Stimulated activated CD8-positive, alpha-beta memory T cell treated with anti-CD3 and anti-CD28 coated beads, Interleukin-12 subunit alpha, Interleukin-12 subunit beta, amount 100 ng/mL, for 24 hours (primary cell): ENCODE measurements around the gene WDR36.
"Not testable (repeated sequence)": the region's sequence is repeated elsewhere in the genome, so short reads cannot be mapped to it uniquely, and the experiment has no call there.

Experiments used
- DNase-seq: peaks from one replicate; pipeline ENCODE4 v3.0.0-alpha.2; 2020; ENCODE audit errors: extremely low read depth

Gene WDR36

DNA sequence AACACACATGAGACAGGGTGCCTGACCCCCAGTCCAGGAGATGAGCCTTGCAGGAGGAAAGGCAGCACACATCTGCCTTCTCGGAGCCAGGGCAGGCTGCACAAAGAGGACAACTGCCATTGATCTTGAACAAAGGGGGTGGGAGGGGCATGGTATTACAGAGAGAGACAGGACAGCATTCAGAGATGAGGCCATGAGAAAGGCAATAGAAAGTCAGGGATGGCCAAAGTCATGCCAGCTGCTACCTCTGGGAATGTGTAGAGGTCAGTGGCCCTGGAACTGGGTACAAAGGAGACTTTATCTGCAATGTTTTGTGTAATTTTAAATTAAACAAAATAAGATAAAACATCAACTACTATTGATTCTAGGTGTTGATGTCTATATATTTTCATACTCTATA lies 43.2 kb downstream of the WDR36 start:
- DNase-seq, result no peak

DNA sequence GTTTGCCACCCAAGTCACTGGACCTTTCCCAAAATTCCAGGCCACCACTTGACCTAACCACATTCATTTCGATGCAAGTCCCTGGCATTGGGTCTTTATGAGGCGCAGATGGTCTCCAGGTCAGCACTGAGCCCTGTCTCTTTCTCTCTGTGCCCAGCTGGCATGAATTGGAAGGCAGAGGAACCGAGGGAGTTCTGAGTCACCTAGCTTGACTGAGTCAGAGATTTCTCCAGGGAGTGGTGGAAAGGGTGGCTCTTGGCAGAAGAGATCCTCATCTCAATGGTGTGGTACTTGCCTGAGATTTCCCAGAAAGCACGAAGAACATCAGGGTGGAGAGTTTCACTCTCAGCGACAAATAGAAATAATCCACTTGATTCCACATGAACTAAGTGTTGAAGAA lies 43.8 kb downstream of the WDR36 start:
- DNase-seq, result no peak

DNA sequence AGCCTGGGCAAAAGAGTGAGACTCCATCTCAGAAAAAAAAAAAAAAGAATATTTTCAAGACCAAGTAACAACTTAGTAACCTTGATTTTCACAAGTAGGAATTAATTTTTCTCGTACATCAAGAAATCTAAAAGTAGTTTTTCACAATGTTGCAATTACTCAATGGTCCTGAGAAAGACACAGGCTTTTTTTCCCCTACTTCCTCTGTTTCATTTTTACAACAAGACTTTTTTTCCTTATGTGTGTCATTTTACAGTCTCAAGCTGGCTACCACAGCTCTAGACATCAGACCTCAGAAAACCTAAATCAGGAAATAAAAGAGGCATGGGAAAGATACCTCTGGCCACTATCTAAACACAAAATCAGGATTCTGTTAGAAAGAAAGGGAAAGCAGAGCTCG lies 45.9 kb downstream of the WDR36 start:
- no peak for DNase-seq

DNA sequence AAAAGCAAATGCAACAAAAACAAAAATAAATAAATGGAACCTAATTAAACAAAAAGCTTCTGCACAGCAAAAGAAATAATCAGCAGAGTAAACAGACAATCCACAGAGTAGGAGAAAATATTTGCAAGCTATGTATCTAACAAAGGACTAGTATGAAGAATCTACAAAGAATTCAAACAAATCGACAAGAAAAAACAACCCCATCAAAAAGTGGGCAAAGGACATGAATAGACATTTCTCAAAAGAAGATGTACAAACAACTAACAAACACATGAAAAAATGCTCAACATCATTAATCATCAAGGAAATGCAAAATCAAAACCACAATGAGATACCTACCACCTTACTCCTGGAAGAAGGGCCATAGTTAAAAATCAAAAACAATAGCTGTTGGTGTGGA lies 49.3 kb downstream of the WDR36 start:
- DNase-seq, result not testable (repeated sequence)

DNA sequence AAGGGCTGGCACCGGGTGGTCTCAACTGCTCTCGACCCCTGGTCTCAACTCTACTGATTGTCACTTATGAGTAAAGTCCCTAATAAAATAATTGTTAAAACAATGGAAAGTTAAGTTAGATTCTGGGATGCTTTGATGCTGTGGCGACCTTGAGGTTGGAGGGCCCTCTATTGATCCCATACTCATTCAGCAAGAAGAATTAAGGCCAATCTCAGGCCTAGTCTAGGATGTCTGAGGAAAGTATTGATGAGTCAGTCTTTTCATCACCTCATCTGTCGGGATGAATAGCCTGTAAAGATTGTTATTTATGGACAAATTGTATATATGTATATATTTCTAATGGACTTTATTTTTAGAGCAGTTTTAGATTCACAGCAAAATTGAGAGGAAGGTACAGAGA lies 50.8 kb downstream of the WDR36 start:
- no peak for DNase-seq

DNA sequence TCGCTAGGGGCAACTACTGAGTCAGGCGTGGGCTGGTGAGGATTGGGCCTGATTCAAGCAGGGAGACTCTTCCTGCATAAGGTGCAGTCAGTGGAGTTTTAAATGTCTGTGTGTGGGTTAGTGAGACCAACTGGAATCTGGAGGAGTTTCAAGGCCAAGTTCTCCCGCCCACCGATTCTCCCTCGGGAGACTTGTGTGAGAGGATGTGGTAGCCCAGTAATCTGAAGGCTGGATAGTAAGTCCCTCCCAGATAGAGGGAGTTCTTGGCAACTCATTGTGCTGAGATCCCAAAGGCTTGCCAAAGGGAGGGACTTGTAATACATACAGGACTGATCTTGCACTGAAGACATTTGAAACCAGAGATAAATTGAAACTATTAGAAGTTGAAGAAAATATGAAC lies 51.8 kb downstream of the WDR36 start:
- DNase-seq, result no peak

DNA sequence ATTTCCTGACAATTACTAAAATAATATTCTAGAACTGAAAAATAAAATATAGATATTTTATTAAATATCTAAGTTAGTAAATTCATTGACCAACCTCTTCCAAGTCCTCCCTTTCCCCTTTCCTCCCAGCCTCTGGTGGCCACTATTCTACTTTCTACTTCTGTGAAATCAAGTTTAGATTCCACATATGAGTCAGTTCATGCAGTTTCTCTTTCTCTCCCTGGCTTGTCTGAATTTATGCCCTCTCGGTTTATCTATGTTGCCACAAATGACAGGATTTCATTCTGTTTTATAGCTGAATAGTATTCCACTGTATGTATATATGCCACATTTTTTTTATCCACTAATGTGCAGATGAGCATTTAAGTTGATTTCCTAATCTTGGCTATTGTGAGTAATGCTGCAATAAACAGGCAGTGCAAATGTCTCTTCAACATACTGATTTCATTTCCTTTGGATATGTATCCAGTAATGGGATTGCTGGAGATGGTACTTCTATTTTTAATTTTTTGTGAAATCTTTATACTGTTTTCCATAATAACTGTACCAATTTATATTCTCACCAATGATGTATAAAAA lies 52.3 kb downstream of the WDR36 start:
- no peak for DNase-seq

DNA sequence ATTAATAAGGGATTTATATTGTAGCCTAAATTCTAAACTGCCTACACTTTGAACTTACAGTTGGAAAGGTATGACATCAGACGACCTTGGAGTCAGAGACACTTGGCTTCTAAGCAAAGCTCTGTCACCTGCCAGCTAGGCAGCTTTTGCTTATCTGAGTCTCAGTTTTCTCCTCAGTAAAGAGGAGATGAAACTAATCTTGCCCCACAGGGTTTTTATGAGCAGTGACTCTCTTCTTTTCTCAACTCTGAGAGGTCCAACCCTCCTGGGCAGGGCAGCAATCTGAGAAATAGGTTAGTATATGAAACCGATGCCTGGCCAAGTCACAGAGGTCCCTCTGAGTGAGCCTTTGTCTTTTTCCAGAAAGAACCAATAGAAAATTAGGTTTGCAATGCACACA lies 53.9 kb downstream of the WDR36 start:
- no peak for DNase-seq

DNA sequence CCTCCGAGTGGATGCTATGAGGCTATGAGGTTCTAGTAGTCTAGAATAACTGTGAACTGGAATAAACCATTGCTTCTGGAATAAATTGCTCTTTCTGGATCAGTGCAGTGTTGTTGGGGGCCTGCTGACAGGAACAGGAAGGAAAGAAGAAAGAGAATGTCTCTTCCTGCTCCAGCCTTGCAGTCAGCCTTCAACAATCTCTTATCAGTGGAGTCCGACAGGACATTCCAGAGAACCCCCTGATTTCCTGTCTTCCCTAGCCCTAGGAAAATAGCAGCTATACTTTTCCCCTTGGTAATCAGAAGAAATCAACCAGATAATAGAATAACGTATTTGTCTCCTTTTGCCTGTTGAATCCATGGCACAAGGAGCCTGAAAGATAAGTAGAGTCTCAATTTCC lies 55.4 kb downstream of the WDR36 start:
- DNase-seq, result no peak

DNA sequence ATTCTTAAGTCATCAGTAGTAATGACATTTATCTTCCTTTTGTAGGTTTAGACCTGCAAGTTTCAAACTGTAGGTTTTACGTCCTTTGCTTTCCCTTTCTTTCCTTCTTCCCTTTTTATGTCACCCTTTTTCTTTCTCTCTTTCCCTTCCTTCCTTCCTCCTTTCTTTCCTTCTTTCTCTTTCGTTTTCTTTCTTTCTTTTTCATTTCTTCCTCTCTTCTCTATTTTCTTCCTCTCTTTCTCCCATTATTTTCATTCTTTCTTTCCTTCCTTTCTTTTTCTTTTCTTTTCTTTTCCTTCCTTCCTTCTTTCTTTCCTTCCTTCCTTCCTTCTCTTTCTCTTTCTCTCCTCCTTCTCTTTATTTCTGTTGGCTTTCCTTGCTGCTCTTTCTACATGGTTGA lies 59.9 kb downstream of the WDR36 start:
- no peak for DNase-seq

DNA sequence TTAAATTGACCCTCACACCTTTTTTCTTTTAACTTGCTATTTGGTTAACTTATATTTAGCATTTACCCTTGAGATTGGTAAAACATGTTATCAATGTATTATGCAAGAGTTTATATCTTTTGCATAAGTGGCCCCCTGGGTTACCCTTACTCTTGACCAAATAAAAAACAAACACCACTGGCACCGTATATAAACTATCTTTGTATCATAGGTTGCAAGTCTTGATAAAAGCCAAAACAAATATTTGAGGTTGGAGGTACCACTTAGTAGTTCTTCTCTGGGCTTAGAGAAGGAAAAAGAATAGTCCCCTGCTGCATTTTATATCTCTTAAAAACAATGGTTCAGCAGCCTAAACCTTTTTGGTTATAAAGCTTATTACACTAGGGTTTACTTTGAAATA lies 61.3 kb downstream of the WDR36 start:
- DNase-seq, result no peak

DNA sequence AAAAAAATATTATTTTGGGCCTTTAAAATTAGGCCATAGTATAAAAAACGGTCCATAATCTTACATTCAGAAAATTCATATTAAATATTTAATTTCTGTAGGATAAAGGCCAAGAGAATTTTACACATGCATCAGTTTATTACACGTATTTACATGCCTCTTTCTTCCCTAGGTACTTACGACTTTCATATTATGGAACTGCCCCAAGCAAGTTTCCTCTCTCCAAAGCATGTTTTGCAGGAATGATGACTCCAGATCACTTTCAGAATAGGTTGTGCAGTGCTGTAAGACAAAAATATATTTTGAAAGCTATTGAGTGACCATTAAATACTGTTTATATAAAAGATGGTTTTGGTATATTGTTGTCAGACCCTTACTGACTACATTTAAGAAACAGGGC lies 61.8 kb downstream of the WDR36 start:
- DNase-seq, result no peak

DNA sequence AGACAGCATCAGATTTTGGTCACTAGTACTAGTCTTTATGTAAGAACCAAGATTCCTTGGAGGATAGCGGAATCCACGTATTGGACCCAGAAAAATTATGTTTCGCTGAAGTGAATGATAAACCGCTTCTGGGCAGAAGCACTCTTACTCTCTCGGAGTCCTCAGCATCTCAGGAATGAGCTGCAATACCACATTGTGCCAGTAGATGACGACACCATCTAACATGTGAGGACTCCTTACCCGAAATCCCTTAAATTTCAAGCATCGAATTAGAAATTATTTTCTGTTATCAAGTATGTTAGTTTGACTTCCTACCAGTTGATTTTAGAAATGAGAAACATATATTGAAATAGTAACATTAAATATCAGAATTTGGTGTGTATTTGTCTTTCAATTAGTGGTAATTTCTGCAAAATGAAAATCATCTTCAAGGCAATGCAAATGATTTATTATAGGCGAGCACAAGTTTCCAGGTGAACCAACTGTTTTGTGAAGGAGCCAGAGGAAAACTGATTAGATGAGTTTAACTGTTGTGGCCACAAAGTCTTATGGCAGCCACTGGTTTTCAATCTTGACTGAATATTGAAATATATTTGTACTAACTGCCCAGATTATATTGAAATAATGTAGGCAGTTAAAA lies 66.1 kb downstream of the WDR36 start:
- DNase-seq, result peak; percentile 34

DNA sequence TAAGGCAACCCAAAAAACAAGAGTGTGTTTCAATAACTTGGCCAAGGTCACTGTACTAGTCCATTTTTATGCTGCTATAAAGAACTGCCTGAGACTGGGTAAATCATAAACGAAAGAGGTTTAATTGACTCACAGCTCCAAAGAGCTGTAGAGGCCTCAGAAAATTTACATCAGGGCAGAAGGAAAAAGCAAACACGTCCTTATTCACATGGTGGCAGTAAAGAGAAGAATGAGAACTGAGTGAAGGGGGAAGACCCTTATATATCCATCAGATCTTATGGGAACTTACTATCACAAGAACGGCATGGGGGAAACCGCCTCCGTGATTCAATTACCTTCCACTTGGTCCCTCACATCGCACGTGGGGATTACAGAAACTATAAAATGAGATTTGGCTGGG lies 67.7 kb downstream of the WDR36 start:
- DNase-seq, result no peak

DNA sequence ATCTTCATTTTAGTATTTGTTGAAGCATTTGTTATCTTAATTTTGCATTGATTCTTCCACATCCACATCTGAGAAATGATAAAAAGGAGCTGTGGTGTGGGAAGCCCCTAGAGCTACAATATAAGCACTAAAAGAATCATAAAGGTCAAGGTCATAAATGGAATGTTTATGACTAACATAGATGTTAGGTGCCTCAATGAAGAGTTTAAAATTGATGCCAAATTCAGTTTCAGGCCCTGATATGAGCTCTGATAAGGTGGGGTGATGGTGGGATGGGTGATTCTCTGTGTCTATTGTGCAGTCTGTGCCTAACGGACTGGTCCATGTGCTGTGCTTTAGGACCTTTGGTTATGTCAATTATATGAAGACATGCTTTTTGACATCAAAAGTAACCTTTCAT lies 70.9 kb downstream of the WDR36 start:
- no peak for DNase-seq

DNA sequence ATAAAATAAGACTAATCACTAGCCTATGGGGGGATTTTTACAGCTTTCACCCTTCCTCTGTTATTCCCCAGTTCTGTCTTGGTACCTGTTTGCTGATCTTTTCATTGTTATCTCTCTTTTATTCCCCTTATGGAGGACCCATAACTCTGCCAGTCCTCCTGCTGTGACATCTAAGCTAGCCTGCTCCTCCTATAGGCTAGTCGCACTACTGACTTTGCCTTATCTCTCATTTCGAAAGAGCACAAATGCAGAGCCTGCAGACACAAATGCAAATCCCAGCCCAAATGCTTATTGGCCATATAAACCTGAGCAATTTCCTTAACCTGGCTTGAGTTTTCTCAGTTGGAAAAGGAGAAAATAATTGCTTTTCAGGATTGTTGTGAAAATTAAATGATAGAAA lies 72.9 kb downstream of the WDR36 start:
- no peak for DNase-seq

DNA sequence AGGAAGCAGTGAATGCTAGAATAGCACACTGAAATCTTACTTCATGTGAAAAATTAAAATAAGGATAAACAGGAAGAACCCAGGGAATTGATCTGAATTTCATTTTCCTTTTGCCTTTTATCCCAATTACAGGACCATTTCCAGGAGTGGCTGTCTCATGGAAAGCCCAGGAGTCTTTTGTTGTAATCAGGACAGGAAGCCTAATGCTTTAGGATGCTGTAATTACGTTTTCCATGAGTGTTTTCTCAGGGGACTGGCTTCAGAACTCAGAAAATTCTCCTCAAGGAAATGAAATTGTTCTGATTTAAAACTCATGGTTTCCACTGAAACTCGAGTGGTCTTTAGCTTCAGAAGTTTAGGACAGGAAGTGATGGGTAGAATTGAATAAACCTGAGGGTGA lies 75.4 kb downstream of the WDR36 start:
- no peak for DNase-seq

DNA sequence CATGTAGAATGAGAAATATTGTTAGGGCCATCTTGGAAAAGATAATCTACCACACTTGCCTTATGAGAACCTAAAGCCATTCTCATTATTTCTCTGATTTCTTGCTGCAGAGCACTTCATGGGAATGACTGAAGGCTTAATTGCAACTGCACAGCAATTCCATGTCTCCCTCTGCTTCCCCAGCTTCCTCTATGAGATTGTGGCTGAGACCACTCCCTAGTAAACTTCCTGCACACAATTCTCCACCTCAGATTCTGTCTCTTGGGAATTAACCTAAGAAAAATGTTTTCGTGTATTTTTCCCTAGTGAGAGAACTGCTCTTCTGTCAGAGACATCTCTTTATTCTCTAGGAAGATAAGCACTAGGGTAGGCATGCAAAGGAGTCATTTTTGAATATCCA lies 76.5 kb downstream of the WDR36 start:
- no peak for DNase-seq

DNA sequence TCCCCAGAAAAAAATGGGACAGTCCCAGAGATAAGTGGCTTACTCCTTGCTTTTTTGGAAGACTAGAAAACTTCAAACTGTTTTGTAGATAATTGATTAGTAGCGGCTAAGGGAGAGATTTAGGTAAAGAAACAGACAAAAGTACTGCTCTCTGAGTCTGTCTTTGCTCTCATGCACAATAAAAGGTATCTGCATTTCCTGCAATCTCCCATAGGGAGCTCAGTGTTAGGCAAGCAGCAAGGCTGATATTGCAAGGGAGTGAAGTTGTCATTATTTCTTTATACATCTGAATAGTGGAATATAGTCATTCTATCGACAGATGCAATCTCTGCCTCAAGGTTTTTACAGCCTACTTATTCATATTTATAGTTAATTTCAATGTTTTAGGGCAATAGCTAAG lies 77.1 kb downstream of the WDR36 start:
- no peak for DNase-seq

DNA sequence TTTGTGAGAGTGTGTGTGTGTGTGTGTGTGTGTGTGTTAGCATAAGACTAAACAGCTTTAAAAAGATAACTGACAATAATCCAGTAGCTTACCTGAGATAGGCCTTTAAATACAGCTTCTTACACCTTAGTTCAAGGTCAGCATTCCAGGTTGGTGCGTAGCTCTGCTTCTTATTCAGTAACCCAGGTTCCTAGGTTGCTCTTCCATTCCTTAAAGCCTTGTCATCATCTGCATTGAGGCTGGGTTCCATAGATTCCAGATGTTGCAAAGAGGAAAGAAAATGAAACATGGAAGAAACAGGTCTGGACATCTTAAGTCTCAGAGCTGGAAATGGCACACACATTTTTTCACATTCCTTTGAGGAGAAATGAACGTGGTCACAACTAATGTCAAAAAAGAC lies 78.1 kb downstream of the WDR36 start:
- no peak for DNase-seq

DNA sequence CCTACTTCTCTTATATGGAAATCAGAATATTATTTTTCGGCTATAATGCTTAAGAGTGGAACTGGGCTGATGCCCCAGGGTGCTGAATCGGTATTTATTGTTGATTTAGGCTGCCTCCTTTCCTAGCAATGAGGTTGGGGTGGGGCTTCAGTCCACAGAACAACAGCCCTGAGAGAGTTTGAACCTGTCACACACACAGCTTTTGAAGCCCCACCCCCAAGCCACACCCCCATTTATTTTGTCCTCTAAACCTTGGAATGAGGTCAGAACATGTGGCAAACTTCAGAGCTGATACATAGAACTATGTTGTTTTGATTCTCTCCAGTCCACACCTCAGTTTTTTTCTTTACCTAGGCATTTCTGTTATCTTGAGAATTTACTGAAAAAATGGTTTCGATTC lies 80.4 kb downstream of the WDR36 start:
- DNase-seq, result no peak

DNA sequence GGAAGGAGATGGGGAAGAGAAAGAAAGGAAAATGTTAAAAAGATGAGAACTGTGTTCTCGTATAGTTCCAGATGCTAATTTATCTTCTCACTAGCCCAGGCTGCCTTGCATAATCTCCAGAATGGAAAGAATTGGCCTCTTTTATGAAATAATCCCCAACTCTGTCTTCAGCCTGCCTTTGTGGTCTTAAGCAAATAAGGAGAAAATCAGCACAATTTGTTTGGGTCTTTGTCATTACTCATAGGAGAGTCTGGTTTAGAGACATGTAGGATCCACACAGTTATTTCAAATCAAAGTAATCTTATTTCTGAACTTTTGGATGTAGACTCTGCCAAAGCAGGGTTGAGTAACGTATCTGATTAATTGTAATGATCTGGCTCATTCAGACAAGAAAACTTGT lies 81.3 kb downstream of the WDR36 start:
- DNase-seq, result no peak
